22Rv1 (cell line): ENCODE results near the gene CCDC91.

Source experiments
- H3K27ac ChIP-seq: fragments of 450-650 bp; 2 replicates; pipeline ENCODE4 v1.5.1; 2017
- CTCF ChIP-seq: fragments of 450-650 bp; IDR thresholded peaks from 2 replicates; pipeline ENCODE4 v1.5.1; 2017; ENCODE audit warnings: mild to moderate bottlenecking
- ZFX ChIP-seq: fragments of 450-650 bp; IDR thresholded peaks from 2 replicates; pipeline ENCODE4 v1.6.1; 2017; ENCODE audit warnings: antibody characterized with exemption, borderline replicate concordance

Gene CCDC91

GRCh38 chr12:28489246-28489645 is 299.0 kb downstream of the CCDC91 start:
- no peak for TF ChIP-seq ZFX
- TF ChIP-seq CTCF: no peak
- H3K27ac ChIP-seq: no peak overlapping the region

GRCh38 chr12:28497889-28498411 is 307.7 kb downstream of the CCDC91 start:
- no peak overlapping the region for H3K27ac ChIP-seq
- TF ChIP-seq ZFX (no peak), CTCF (no peak)

- TF ChIP-seq ZFX: no peak
- TF ChIP-seq CTCF: no peak
- H3K27ac ChIP-seq: no peak overlapping the region
These were observed 308.6 kb downstream of the CCDC91 start for GRCh38 chr12:28498850-28499249.

- H3K27ac ChIP-seq: no peak overlapping the region
- TF ChIP-seq ZFX (no peak), CTCF (no peak)
These were observed 310.2 kb downstream of the CCDC91 start for GRCh38 chr12:28500373-28501024.

- no peak for TF ChIP-seq ZFX
- no peak overlapping the region for H3K27ac ChIP-seq
These were observed 316.0 kb downstream of the CCDC91 start for GRCh38 chr12:28506271-28506670.

- TF ChIP-seq ZFX (no peak), CTCF (no peak)
These were observed 316.8 kb downstream of the CCDC91 start for GRCh38 chr12:28507033-28507432.

GRCh38 chr12:28507867-28508266 is 317.6 kb downstream of the CCDC91 start:
- no peak overlapping the region for H3K27ac ChIP-seq
- TF ChIP-seq ZFX: no peak
- no peak for TF ChIP-seq CTCF

More at GRCh38 chr12:28507033-28507432, 316.8 kb downstream of the CCDC91 start:
- H3K27ac ChIP-seq: no peak overlapping the region
